KOPT-K1 (cell line): Measurements from ENCODE around the gene IGF2BP3.
"Not testable (repeated sequence)": the region's sequence is repeated elsewhere in the genome, so short reads cannot be mapped to it uniquely, and the experiment has no call there.

ENCODE experiments used
- H3K27ac ChIP-seq: fragments of 200-600 bp; sonication (generic); 2 replicates; pipeline ENCODE4 v1.5.1; 2016; ENCODE audit warnings: antibody characterized with exemption, mild to moderate bottlenecking, low read depth, low read length; ENCODE audit not compliant: poor library complexity, severe bottlenecking
- H3K36me3 ChIP-seq: fragments of 200-600 bp; sonication (generic); 2 replicates; pipeline ENCODE4 v1.5.1; 2017; ENCODE audit warnings: antibody characterized with exemption, mild to moderate bottlenecking, low read length, moderate library complexity; ENCODE audit not compliant: insufficient read depth
- H3K9me3 ChIP-seq: fragments of 200-600 bp; sonication (generic); 2 replicates; pipeline ENCODE4 v1.5.1; 2017; ENCODE audit warnings: antibody characterized with exemption, low read length, mild to moderate bottlenecking; ENCODE audit not compliant: insufficient read depth, poor library complexity, severe bottlenecking

Gene IGF2BP3

GRCh38 chr7:23418046-23418445, 52.2 kb downstream of the IGF2BP3 start:
- no peaks in the 10 kb centered on the region for H3K9me3 ChIP-seq
- H3K27ac ChIP-seq = no peak overlapping the region
- H3K36me3 ChIP-seq = no peaks in the 10 kb centered on the region

GRCh38 chr7:23415198-23415597, 55.1 kb downstream of the IGF2BP3 start:
- H3K9me3 ChIP-seq = no peaks in the 10 kb centered on the region
- H3K27ac ChIP-seq = no peak overlapping the region
- no peaks in the 10 kb centered on the region for H3K36me3 ChIP-seq

GRCh38 chr7:23410446-23411183, 59.7 kb downstream of the IGF2BP3 start:
- H3K9me3 ChIP-seq = peaks cover 18% of the 10 kb centered on the region
- H3K27ac ChIP-seq = no peak overlapping the region
- H3K36me3 ChIP-seq = no peaks in the 10 kb centered on the region

DNA sequence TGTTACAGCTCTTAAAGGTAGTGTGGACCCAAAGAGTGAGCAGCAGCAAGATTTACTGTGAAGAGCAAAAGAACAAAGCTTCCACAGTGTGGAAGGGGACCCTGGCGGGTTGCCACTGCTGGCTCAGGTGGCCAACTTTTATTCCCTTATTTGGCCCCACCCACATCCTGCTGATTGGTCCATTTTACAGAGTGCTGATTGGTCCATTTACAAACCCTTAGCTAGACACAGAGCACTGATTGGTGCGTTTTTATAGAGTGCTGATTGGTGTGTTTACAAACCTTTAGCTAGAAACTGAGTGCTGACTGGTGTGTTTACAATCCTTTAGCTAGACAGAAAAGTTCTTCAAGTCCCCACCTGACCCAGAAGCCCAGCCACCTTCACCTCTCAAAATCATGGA, 63.7 kb downstream of the IGF2BP3 start:
- not testable (repeated sequence) for H3K36me3 ChIP-seq, H3K27ac ChIP-seq

DNA sequence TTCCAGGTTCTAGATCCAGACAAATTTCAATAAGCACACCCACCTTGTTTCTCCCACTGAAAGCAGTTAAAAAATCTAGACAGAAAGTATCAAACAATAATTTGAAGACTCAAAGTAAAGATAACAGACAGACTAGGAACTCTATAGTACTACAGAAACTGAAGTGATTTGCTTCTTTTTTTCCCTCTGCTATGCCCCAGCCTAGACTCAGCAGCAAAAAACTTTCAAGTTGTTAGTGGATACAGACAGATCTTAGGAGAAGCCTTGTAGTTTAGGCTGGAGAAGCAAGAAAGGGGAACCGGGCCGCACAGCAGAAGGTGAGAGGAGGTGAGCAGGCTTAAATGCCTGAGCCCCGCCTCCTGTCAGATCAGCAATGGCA, 65.1 kb downstream of the IGF2BP3 start:
- Histone ChIP-seq H3K36me3 (no peaks in the 10 kb centered on the region), H3K9me3 (peaks cover 18% of the 10 kb centered on the region), H3K27ac (no peak overlapping the region)

More for the DNA sequence above, 63.7 kb downstream of the IGF2BP3 start:
- H3K9me3 ChIP-seq = peaks cover 18% of the 10 kb centered on the region

DNA sequence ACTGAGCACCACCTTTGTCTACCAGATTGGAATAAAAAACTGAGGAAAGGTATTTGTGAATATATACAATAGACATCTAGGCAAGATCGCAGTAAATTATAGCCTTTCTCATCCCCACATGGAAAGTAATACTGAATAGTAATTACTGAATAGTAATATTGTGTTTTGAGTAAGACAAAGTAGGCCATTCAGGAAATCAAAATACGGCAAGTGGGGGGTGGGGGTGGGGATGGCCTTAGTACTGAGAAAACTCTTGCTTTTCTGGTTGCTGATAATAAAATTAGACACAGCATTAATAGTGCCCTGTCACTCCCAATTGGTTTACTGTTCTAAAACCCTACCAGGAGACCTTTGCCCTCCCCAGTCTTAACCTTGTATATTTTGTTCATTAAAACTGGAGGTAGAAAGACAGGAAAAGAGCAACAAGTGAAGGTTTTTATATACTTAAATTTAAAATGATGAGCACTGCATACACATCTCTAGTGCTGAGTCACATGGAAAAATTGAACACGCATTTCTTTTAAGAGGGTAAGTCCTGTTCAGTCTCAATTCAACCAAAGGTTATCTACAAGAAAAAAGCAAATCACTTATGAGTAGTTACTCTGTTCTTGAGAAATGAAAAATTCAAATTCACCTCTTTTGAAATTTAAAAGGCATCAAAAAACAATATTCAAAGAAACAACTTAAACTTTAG, 65.6 kb downstream of the IGF2BP3 start:
- Histone ChIP-seq H3K9me3 (peaks cover 18% of the 10 kb centered on the region), H3K27ac (no peak overlapping the region), H3K36me3 (no peaks in the 10 kb centered on the region)

- H3K9me3 ChIP-seq = peaks cover 18% of the 10 kb centered on the region
- H3K27ac ChIP-seq = no peak overlapping the region
- H3K36me3 ChIP-seq = no peaks in the 10 kb centered on the region
Observed at GRCh38 chr7:23403970-23404369, 66.3 kb downstream of the IGF2BP3 start.

DNA sequence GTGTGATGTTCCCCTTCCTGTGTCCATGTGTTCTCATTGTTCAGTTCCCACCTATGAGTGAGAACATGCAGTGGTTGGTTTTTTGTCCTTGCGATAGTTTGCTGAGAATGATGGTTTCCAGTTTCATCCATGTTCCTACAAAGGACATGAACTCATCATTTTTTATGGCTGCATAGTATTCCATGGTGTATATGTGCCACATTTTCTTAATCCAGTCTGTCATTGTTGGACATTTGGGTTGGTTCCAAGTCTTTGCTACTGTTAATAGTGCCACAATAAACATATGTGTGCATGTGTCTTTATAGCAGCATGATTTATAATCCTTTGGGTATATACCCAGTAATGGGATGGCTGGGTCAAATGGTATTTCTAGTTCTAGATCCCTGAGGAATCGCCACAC, 72.2 kb downstream of the IGF2BP3 start:
- not testable (repeated sequence) for H3K9me3 ChIP-seq, H3K27ac ChIP-seq, H3K36me3 ChIP-seq

DNA sequence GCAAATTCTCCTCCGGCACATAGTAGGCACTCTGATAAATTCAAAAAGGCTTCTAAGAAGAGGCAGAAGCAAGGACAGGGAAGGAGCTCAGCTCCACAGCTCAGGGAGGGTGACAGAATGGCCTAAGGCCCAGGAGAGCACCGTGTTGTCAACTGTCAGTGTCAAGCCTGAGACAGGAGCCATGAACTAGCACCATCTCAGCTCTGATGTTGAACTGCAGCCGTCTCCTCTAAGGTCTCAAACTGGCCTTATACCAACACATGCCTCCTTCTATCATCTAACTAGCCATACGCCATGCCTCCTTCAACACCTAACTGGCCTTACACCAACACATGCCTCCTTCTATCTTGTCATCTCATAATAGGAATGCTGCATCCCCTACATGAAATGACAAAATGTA, 73.0 kb downstream of the IGF2BP3 start:
- Histone ChIP-seq H3K27ac (no peak overlapping the region), H3K36me3 (no peaks in the 10 kb centered on the region), H3K9me3 (no peaks in the 10 kb centered on the region)

DNA sequence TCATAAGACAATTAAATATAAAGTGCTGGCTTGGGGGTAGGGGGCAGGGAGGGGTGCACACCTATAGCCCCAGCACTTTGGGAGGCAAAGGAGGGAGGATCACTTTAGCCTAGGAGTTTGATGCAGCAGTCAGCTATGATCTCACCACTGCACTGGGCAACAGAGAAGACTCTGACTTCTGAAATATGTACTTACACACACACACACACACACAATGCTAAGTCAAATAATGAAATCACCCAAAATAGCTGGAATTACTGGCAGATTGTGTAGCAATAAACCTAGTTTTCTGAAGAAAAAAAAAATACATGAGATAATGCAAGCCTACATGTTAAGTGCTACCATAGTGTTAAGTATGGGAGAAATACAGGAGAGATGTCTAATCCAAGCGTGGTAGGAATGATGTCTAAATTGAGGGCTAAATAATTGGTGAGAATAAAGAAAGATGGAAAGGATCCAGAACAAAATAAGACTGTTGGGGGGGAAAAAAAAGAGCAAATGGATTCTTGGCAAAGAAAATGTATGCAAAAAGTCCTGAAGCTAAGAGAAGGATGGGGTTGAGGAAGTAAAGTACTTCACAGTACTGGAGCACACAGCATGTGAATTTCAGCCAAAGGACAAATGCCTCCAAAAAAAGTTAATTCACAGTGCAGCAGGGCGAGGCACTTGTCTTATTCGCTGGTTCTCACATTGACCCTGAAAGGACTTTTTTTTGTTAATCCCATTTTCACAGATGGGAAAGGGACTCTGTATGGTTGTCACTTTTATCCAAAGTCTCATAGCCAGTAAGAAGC, 73.9 kb downstream of the IGF2BP3 start:
- Histone ChIP-seq H3K9me3 (no peaks in the 10 kb centered on the region), H3K27ac (no peak overlapping the region), H3K36me3 (no peaks in the 10 kb centered on the region)

GRCh38 chr7:23394488-23395171, 75.7 kb downstream of the IGF2BP3 start:
- Histone ChIP-seq H3K9me3 (no peaks in the 10 kb centered on the region), H3K36me3 (no peaks in the 10 kb centered on the region), H3K27ac (no peak overlapping the region)

- Histone ChIP-seq H3K9me3 (no peaks in the 10 kb centered on the region), H3K27ac (no peak overlapping the region), H3K36me3 (no peaks in the 10 kb centered on the region)
Observed at GRCh38 chr7:23393636-23394035, 76.7 kb downstream of the IGF2BP3 start.

- H3K36me3 ChIP-seq = no peaks in the 10 kb centered on the region
- H3K9me3 ChIP-seq = no peaks in the 10 kb centered on the region
- no peak overlapping the region for H3K27ac ChIP-seq
Observed at GRCh38 chr7:23389701-23390100, 80.6 kb downstream of the IGF2BP3 start.

- H3K9me3 ChIP-seq = no peaks in the 10 kb centered on the region
- no peaks in the 10 kb centered on the region for H3K36me3 ChIP-seq
- no peak overlapping the region for H3K27ac ChIP-seq
Observed at GRCh38 chr7:23387583-23387982, 82.7 kb downstream of the IGF2BP3 start.

GRCh38 chr7:23385140-23385539, 85.2 kb downstream of the IGF2BP3 start:
- no peaks in the 10 kb centered on the region for H3K36me3 ChIP-seq
- H3K9me3 ChIP-seq = no peaks in the 10 kb centered on the region
- no peak overlapping the region for H3K27ac ChIP-seq
